ENCODE measurements around the gene LRRC39.
A peak's percentile ranks its signal among the peaks of the same experiment; 100 is the strongest.

Gene LRRC39

GRCh38 chr1:100147875-100148274 is 30.2 kb downstream of the LRRC39 start:
- DNase-seq (ENCODE audit: low read depth, low spot score) = no peak

GRCh38 chr1:100146958-100147357 is 31.1 kb downstream of the LRRC39 start:
- no peak for DNase-seq (ENCODE audit: low read depth, low spot score)

- DNase-seq (ENCODE audit: low read depth, low spot score) = no peak
Measured at GRCh38 chr1:100145116-100145515, 32.9 kb downstream of the LRRC39 start.

GRCh38 chr1:100142343-100142742 is 35.7 kb downstream of the LRRC39 start:
- DNase-seq (ENCODE audit: low read depth, low spot score) = no peak

GRCh38 chr1:100141192-100141591 is 36.9 kb downstream of the LRRC39 start:
- DNase-seq (ENCODE audit: low read depth, low spot score) = no peak

- DNase-seq (ENCODE audit: low read depth, low spot score) = no peak
Measured at GRCh38 chr1:100137602-100138001, 40.5 kb downstream of the LRRC39 start.

- DNase-seq (ENCODE audit: low read depth, low spot score) = no peak
Measured at GRCh38 chr1:100134872-100135271, 43.2 kb downstream of the LRRC39 start.

- peak; percentile 98 for DNase-seq (ENCODE audit: low read depth, low spot score)
Measured at GRCh38 chr1:100132566-100133477, 45.2 kb downstream of the LRRC39 start, which contains the start of the genes SASS6 and TRMT13. SASS6 (minus strand) TSS chr1:100132930; CDS start chr1:100132814, 116 bp downstream. TRMT13 (plus strand) TSS chr1:100133163; CDS start chr1:100133169, 6 bp downstream.

- DNase-seq (ENCODE audit: low read depth, low spot score) = no peak
Measured at GRCh38 chr1:100131623-100132022, 46.4 kb downstream of the LRRC39 start.

- no peak for DNase-seq (ENCODE audit: low read depth, low spot score)
Measured at GRCh38 chr1:100130552-100131077, 47.4 kb downstream of the LRRC39 start.

- no peak for DNase-seq (ENCODE audit: low read depth, low spot score)
Measured at GRCh38 chr1:100127226-100127625, 50.8 kb downstream of the LRRC39 start.

- no peak for DNase-seq (ENCODE audit: low read depth, low spot score)
Measured at GRCh38 chr1:100122177-100122576, 55.9 kb downstream of the LRRC39 start.

- no peak for DNase-seq (ENCODE audit: low read depth, low spot score)
Measured at GRCh38 chr1:100115524-100115923, 62.5 kb downstream of the LRRC39 start.

- DNase-seq (ENCODE audit: low read depth, low spot score) = no peak
Measured at GRCh38 chr1:100109554-100110066, 68.4 kb downstream of the LRRC39 start.

- DNase-seq (ENCODE audit: low read depth, low spot score) = no peak
Measured at GRCh38 chr1:100107696-100108095, 70.4 kb downstream of the LRRC39 start.

- DNase-seq (ENCODE audit: low read depth, low spot score) = no peak
Measured at GRCh38 chr1:100101564-100101963, 76.5 kb downstream of the LRRC39 start.

- DNase-seq (ENCODE audit: low read depth, low spot score) = no peak
Measured at GRCh38 chr1:100100202-100100601, 77.9 kb downstream of the LRRC39 start.
